ENCODE measurements around the gene CLIC5.

Gene CLIC5

DNA sequence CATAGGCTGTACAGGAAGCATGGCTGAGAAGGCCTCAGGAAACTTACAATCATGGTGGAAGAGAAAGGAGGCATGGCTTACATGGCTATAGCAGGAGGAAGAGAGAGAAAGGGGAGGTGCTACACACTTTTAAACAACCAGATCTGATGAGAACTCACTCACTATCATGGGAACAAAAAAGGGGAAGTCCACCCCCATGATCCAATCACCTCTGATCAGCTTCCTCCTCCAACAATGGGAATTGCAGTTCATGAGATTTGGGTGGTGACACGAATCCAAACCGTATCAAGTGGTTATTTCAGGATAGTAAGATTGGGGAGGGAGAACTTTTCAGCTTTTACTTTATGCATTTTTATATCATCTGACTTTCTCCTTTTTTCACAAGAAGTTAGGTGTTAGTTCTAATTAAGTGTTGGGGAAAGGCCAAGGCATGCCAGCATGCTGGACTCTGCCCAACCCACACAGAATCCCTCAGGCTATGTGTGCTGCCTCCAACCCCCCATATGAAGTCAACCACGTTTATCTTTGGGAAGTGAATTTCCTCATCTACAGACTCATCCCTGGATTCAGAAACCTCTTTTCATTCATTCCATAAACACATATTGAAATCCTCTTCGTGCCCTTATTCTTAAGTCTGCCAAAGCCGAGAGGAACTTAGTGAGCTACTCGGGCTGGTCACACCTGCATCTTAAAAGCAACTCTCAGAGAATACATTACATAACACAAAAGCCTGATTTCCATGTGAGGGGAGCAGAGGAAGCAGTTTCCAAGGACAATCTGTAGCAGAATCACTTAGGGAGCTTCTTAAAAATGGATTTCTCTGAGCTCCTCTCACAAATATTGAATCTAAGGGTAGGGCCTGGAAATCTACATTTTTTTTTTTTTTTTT, 16.7 kb upstream of the CLIC5 start:
- H3K4me3 ChIP-seq (ENCODE audit: low read depth in 1 of 2, low read length in 2 of 2): no peak overlapping the region

GRCh38 chr6:46029602-46030001, 13.9 kb upstream of the CLIC5 start:
- Histone ChIP-seq H3K27me3 (ENCODE audit: low read depth, low read length) (no peaks in the 10 kb centered on the region), H3K9me3 (ENCODE audit: control insufficient read depth in 1 of 2, low read length in 2 of 2) (no peaks in the 10 kb centered on the region), H3K36me3 (ENCODE audit: control insufficient read depth in 1 of 2, insufficient read depth in 2 of 2, low read length in 2 of 2) (no peaks in the 10 kb centered on the region), H3K4me1 (ENCODE audit: control insufficient read depth in 1 of 2, insufficient read depth in 2 of 2, low read length in 2 of 2) (no peaks in the 10 kb centered on the region), H3K27ac (ENCODE audit: low read length) (no peak overlapping the region), H3K4me3 (ENCODE audit: low read depth in 1 of 2, low read length in 2 of 2) (no peak overlapping the region)

More for the DNA sequence above, 16.7 kb upstream of the CLIC5 start:
- no peak overlapping the region for H3K27ac ChIP-seq (ENCODE audit: low read length)
- H3K27me3 ChIP-seq (ENCODE audit: low read depth, low read length): no peaks in the 10 kb centered on the region
- no peaks in the 10 kb centered on the region for H3K36me3 ChIP-seq (ENCODE audit: control insufficient read depth in 1 of 2, insufficient read depth in 2 of 2, low read length in 2 of 2)
- no peaks in the 10 kb centered on the region for H3K4me1 ChIP-seq (ENCODE audit: control insufficient read depth in 1 of 2, insufficient read depth in 2 of 2, low read length in 2 of 2)
- H3K9me3 ChIP-seq (ENCODE audit: control insufficient read depth in 1 of 2, low read length in 2 of 2): no peaks in the 10 kb centered on the region

GRCh38 chr6:46026307-46026706, 10.6 kb upstream of the CLIC5 start:
- no peaks in the 10 kb centered on the region for H3K4me1 ChIP-seq (ENCODE audit: control insufficient read depth in 1 of 2, insufficient read depth in 2 of 2, low read length in 2 of 2)
- no peak overlapping the region for H3K4me3 ChIP-seq (ENCODE audit: low read depth in 1 of 2, low read length in 2 of 2)
- H3K27ac ChIP-seq (ENCODE audit: low read length): no peak overlapping the region
- no peaks in the 10 kb centered on the region for H3K36me3 ChIP-seq (ENCODE audit: control insufficient read depth in 1 of 2, insufficient read depth in 2 of 2, low read length in 2 of 2)
- no peaks in the 10 kb centered on the region for H3K9me3 ChIP-seq (ENCODE audit: control insufficient read depth in 1 of 2, low read length in 2 of 2)
- H3K27me3 ChIP-seq (ENCODE audit: low read depth, low read length): no peaks in the 10 kb centered on the region

GRCh38 chr6:46025573-46025972, 9.9 kb upstream of the CLIC5 start:
- Histone ChIP-seq H3K9me3 (ENCODE audit: control insufficient read depth in 1 of 2, low read length in 2 of 2) (no peaks in the 10 kb centered on the region), H3K36me3 (ENCODE audit: control insufficient read depth in 1 of 2, insufficient read depth in 2 of 2, low read length in 2 of 2) (no peaks in the 10 kb centered on the region), H3K27ac (ENCODE audit: low read length) (no peak overlapping the region), H3K4me1 (ENCODE audit: control insufficient read depth in 1 of 2, insufficient read depth in 2 of 2, low read length in 2 of 2) (no peaks in the 10 kb centered on the region), H3K4me3 (ENCODE audit: low read depth in 1 of 2, low read length in 2 of 2) (no peak overlapping the region), H3K27me3 (ENCODE audit: low read depth, low read length) (no peaks in the 10 kb centered on the region)

DNA sequence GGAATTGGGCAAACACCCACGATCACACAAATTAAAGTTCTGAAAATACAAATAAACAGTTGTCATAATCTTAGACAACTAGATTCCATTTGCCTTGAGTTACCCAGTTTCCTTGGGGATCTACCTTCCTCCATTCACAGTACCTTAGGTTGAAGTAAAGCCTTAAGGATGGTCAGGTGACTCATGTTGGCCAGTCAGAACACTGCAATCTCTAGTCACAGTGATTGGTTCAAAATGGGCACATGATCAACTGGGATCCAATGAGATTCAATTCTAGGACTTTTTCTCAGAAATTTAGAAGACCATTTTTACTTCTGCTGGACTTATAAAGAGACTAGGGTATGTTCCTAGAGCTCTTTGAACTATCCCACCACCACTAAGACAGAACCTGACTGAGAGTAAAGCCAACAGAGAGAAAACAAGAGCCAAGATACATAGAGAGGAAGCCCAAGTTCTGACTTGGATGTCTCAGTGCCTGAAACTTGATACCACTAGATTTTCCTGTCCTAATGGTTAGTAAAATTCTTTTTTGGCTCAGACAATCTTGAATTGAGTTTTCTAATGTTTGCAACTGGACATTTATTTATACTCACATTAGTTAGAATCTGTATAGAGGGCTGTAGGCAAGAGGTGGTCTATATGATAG, 8.6 kb upstream of the CLIC5 start:
- no peaks in the 10 kb centered on the region for H3K27me3 ChIP-seq (ENCODE audit: low read depth, low read length)
- H3K4me1 ChIP-seq (ENCODE audit: control insufficient read depth in 1 of 2, insufficient read depth in 2 of 2, low read length in 2 of 2): no peaks in the 10 kb centered on the region
- H3K9me3 ChIP-seq (ENCODE audit: control insufficient read depth in 1 of 2, low read length in 2 of 2): no peaks in the 10 kb centered on the region
- no peaks in the 10 kb centered on the region for H3K36me3 ChIP-seq (ENCODE audit: control insufficient read depth in 1 of 2, insufficient read depth in 2 of 2, low read length in 2 of 2)
- no peak overlapping the region for H3K4me3 ChIP-seq (ENCODE audit: low read depth in 1 of 2, low read length in 2 of 2)
- H3K27ac ChIP-seq (ENCODE audit: low read length): no peak overlapping the region

- Histone ChIP-seq H3K36me3 (ENCODE audit: control insufficient read depth in 1 of 2, insufficient read depth in 2 of 2, low read length in 2 of 2) (no peaks in the 10 kb centered on the region), H3K27me3 (ENCODE audit: low read depth, low read length) (no peaks in the 10 kb centered on the region), H3K27ac (ENCODE audit: low read length) (no peak overlapping the region), H3K4me3 (ENCODE audit: low read depth in 1 of 2, low read length in 2 of 2) (no peak overlapping the region), H3K9me3 (ENCODE audit: control insufficient read depth in 1 of 2, low read length in 2 of 2) (no peaks in the 10 kb centered on the region), H3K4me1 (ENCODE audit: control insufficient read depth in 1 of 2, insufficient read depth in 2 of 2, low read length in 2 of 2) (no peaks in the 10 kb centered on the region)
These were observed 7.7 kb upstream of the CLIC5 start for GRCh38 chr6:46023216-46023915.

DNA sequence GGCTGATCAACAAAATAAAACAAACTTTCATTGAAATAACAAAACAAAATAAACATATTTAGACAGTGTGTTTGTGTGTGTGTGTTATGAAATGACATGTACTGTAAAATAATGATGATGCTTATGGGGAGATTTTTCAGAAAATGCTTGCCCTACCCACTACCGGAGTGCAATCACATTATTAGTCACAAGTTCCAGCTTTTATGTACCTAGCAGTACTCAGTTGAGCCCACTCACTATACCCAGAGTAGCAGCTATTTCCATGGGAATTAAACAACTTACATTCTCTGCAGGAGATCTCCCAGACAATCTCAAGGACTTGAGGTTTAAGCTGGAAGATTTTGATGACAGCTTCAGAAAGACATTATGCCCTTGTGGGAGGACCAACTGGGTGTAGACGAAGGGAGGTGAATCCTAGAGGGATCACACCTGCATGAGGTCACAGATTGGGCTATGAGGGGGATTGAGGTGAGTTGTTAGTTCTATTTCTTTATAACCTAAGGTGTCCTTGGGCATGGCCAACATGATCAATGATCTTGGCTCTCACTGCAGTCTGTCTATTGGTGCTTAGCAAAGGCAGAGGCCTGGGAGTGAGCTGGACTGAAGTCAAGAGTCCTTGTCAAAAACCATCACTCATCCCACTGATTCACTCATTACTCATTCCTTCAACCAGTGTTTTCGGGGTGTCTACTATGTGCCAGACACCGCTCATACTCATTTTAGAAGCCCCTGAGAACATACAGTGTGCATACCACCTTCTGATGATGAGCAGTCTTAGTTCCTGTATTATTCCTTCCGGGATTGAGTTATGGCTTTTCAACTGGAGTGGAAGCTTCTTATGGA, 6.7 kb upstream of the CLIC5 start:
- H3K27me3 ChIP-seq (ENCODE audit: low read depth, low read length): peaks cover 7% of the 10 kb centered on the region
- no peaks in the 10 kb centered on the region for H3K36me3 ChIP-seq (ENCODE audit: control insufficient read depth in 1 of 2, insufficient read depth in 2 of 2, low read length in 2 of 2)
- H3K4me3 ChIP-seq (ENCODE audit: low read depth in 1 of 2, low read length in 2 of 2): no peak overlapping the region
- H3K4me1 ChIP-seq (ENCODE audit: control insufficient read depth in 1 of 2, insufficient read depth in 2 of 2, low read length in 2 of 2): no peaks in the 10 kb centered on the region
- no peaks in the 10 kb centered on the region for H3K9me3 ChIP-seq (ENCODE audit: control insufficient read depth in 1 of 2, low read length in 2 of 2)
- H3K27ac ChIP-seq (ENCODE audit: low read length): no peak overlapping the region

- Histone ChIP-seq H3K4me3 (ENCODE audit: low read depth in 1 of 2, low read length in 2 of 2) (no peak overlapping the region), H3K27ac (ENCODE audit: low read length) (no peak overlapping the region), H3K36me3 (ENCODE audit: control insufficient read depth in 1 of 2, insufficient read depth in 2 of 2, low read length in 2 of 2) (no peaks in the 10 kb centered on the region), H3K9me3 (ENCODE audit: control insufficient read depth in 1 of 2, low read length in 2 of 2) (peaks cover 0 to 6% of the 10 kb centered on the region in 2 donors), H3K4me1 (ENCODE audit: control insufficient read depth in 1 of 2, insufficient read depth in 2 of 2, low read length in 2 of 2) (peaks cover 5 to 10% of the 10 kb centered on the region in 2 donors), H3K27me3 (ENCODE audit: low read depth, low read length) (peaks cover 8% of the 10 kb centered on the region)
These were observed 2.1 kb upstream of the CLIC5 start for GRCh38 chr6:46017726-46018125.

GRCh38 chr6:46016063-46016608, 476 bp upstream of the CLIC5 start:
- peak overlapping the region in 1 of 2 donors; percentile 69 for H3K4me3 ChIP-seq (ENCODE audit: low read depth in 1 of 2, low read length in 2 of 2)
- peaks cover 0 to 6% of the 10 kb centered on the region in 2 donors for H3K9me3 ChIP-seq (ENCODE audit: control insufficient read depth in 1 of 2, low read length in 2 of 2)
- H3K36me3 ChIP-seq (ENCODE audit: control insufficient read depth in 1 of 2, insufficient read depth in 2 of 2, low read length in 2 of 2): no peaks in the 10 kb centered on the region
- H3K27ac ChIP-seq (ENCODE audit: low read length): no peak overlapping the region
- H3K4me1 ChIP-seq (ENCODE audit: control insufficient read depth in 1 of 2, insufficient read depth in 2 of 2, low read length in 2 of 2): peaks cover 5 to 10% of the 10 kb centered on the region in 2 donors
- H3K27me3 ChIP-seq (ENCODE audit: low read depth, low read length): peaks cover 8% of the 10 kb centered on the region

DNA sequence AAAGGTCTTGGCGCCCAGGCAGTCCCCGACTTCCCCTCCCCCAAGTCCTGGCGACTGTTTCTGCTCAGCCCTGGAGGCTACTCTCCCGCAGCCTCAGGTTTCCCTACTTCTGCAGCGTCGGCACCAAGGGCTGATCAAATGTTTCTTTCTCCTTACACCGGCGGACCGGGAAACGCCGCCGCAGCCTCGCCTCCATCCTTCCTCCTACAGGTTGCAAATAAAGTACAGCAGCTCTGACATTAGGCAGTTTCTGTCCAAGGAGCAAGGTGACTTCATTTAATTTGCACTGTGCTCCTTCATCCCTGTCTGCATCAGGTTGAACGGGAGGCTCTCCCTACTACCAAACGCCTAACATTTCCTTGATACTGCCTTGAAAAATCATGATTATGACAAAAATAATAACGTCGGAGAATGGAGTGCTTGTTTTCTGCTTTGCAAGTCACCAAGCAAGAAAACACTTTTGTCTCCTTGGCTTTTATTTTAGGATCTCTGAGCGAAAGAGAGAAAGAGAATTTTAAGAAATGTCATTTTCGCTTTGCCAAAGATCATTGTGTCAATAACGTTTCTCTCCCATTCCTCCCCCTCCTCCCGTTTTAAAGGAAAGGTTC, 1.0 kb downstream of the CLIC5 start:
- H3K27ac ChIP-seq (ENCODE audit: low read length): no peak overlapping the region
- H3K27me3 ChIP-seq (ENCODE audit: low read depth, low read length): peaks cover 8% of the 10 kb centered on the region
- H3K4me1 ChIP-seq (ENCODE audit: control insufficient read depth in 1 of 2, insufficient read depth in 2 of 2, low read length in 2 of 2): peaks cover 5 to 10% of the 10 kb centered on the region in 2 donors
- H3K4me3 ChIP-seq (ENCODE audit: low read depth in 1 of 2, low read length in 2 of 2): peak overlapping the region; percentile 57 to 69
- no peaks in the 10 kb centered on the region for H3K36me3 ChIP-seq (ENCODE audit: control insufficient read depth in 1 of 2, insufficient read depth in 2 of 2, low read length in 2 of 2)
- H3K9me3 ChIP-seq (ENCODE audit: control insufficient read depth in 1 of 2, low read length in 2 of 2): peaks cover 0 to 6% of the 10 kb centered on the region in 2 donors

All from muscle layer of duodenum (tissue), 2 donors.